Measurements from ENCODE around the gene ANKRD34C. TPM values are rescaled to one million over a fixed set of nuclear protein-coding genes. Genes with fewer than 3 reads are reported as not detected.
"Not testable (repeated sequence)": the region's sequence is repeated elsewhere in the genome, so short reads cannot be mapped to it uniquely, and the experiment has no call there.

Gene ANKRD34C
- total RNA-seq, 1 experiment from 2014 or later: not detected

- H3K9me3 ChIP-seq (ENCODE audit: low read depth, low read length, poor library complexity, severe bottlenecking): no peaks in the 10 kb centered on the region
- H3K36me3 ChIP-seq (ENCODE audit: insufficient read depth, low read length, poor library complexity, severe bottlenecking): peaks cover 34% of the 10 kb centered on the region
- H3K27me3 ChIP-seq (replicated peaks; ENCODE audit: insufficient read depth, low read depth, low read length, poor library complexity): no peaks in the 10 kb centered on the region
- peaks cover 5% of the 10 kb centered on the region for H3K4me1 ChIP-seq (ENCODE audit: insufficient read depth, low read length, poor library complexity, severe bottlenecking)
- intact Hi-C loops (cut with micrococcal nuclease; ENCODE audit: unreplicated experiment): no loop called here
- H3K4me3 ChIP-seq (ENCODE audit: low read depth, low read length, poor library complexity, severe bottlenecking): no peak overlapping the region
- no peak overlapping the region for H3K27ac ChIP-seq (ENCODE audit: low read depth, low read length, poor library complexity, severe bottlenecking)
- no TSS peak for BruUV-seq (replicated peaks)
- CTCF ChIA-PET: interaction anchor here (0.5 kb wide), 1 partner anchor 1769 kb away, joined by 5 read pairs; no protein-coding TSS in a partner anchor
- POLR2A ChIA-PET (ENCODE audit: low non-redundant PET): no interaction called here
- TF ChIP-seq EZH2 (IDR thresholded peaks at IDR 0.05; ENCODE audit: borderline replicate concordance, low read depth, low read length, poor library complexity, severe bottlenecking): no peak
- TF ChIP-seq, protein P1, sequence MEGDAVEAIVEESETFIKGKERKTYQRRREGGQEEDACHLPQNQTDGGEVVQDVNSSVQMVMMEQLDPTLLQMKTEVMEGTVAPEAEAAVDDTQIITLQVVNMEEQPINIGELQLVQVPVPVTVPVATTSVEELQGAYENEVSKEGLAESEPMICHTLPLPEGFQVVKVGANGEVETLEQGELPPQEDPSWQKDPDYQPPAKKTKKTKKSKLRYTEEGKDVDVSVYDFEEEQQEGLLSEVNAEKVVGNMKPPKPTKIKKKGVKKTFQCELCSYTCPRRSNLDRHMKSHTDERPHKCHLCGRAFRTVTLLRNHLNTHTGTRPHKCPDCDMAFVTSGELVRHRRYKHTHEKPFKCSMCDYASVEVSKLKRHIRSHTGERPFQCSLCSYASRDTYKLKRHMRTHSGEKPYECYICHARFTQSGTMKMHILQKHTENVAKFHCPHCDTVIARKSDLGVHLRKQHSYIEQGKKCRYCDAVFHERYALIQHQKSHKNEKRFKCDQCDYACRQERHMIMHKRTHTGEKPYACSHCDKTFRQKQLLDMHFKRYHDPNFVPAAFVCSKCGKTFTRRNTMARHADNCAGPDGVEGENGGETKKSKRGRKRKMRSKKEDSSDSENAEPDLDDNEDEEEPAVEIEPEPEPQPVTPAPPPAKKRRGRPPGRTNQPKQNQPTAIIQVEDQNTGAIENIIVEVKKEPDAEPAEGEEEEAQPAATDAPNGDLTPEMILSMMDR (conservative IDR thresholded peaks at IDR 0.05; ENCODE audit: low read depth, low read length): no peak
- DNase-seq (ENCODE audit: low spot score): no peak
These were observed 33.3 kb downstream of the ANKRD34C start for GRCh38 chr15:79315623-79316328.

DNA sequence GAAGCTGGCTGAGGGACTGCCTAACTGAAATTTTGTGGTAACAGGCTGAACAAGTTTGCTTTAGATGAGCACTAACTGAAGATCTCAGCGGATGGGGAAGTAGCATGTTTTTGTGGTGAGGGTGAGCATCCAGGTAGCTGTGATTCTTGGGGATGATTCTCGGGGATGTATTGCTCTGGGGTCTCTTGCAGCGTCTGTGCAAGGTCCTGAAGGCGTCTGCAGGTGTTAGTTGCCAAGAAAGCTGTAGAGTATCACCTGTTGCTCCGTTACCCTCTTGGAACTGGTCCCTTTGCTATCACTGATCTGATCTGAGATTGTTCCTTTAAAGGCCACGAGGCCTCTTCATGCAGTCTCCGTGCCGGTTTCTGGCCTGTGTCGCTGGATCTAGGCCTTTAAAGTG is 34.3 kb downstream of the ANKRD34C start:
- DNase-seq (ENCODE audit: low spot score): no peak
- no TSS peak for BruUV-seq (replicated peaks)
- Histone ChIP-seq H3K27me3 (replicated peaks; ENCODE audit: insufficient read depth, low read depth, low read length, poor library complexity) (no peaks in the 10 kb centered on the region), H3K4me3 (ENCODE audit: low read depth, low read length, poor library complexity, severe bottlenecking) (no peak overlapping the region), H3K4me1 (ENCODE audit: insufficient read depth, low read length, poor library complexity, severe bottlenecking) (peaks cover 3% of the 10 kb centered on the region), H3K27ac (ENCODE audit: low read depth, low read length, poor library complexity, severe bottlenecking) (no peak overlapping the region), H3K9me3 (ENCODE audit: low read depth, low read length, poor library complexity, severe bottlenecking) (no peaks in the 10 kb centered on the region), H3K36me3 (ENCODE audit: insufficient read depth, low read length, poor library complexity, severe bottlenecking) (peaks cover 41% of the 10 kb centered on the region)
- intact Hi-C loops (cut with micrococcal nuclease; ENCODE audit: unreplicated experiment): no loop called here
- CTCF ChIA-PET: no interaction called here
- TF ChIP-seq, protein P1 (conservative IDR thresholded peaks at IDR 0.05; ENCODE audit: low read depth, low read length): no peak
- TF ChIP-seq EZH2 (IDR thresholded peaks at IDR 0.05; ENCODE audit: borderline replicate concordance, low read depth, low read length, poor library complexity, severe bottlenecking): no peak
- POLR2A ChIA-PET (ENCODE audit: low non-redundant PET): no interaction called here

- BruUV-seq (replicated peaks); H3K4me1 ChIP-seq (ENCODE audit: insufficient read depth, low read length, poor library complexity, severe bottlenecking); H3K4me3 ChIP-seq (ENCODE audit: low read depth, low read length, poor library complexity, severe bottlenecking); CTCF ChIA-PET; H3K9me3 ChIP-seq (ENCODE audit: low read depth, low read length, poor library complexity, severe bottlenecking); H3K27ac ChIP-seq (ENCODE audit: low read depth, low read length, poor library complexity, severe bottlenecking); DNase-seq (ENCODE audit: low spot score); H3K27me3 ChIP-seq (replicated peaks; ENCODE audit: insufficient read depth, low read depth, low read length, poor library complexity); intact Hi-C loops (cut with micrococcal nuclease; ENCODE audit: unreplicated experiment): not testable (repeated sequence)
- POLR2A ChIA-PET (ENCODE audit: low non-redundant PET): interaction anchor here (0.6 kb wide), 1 partner anchor 9 kb away, joined by 4 read pairs; the partner anchor contains the start of gene TMED3
- H3K36me3 ChIP-seq (ENCODE audit: insufficient read depth, low read length, poor library complexity, severe bottlenecking): peaks cover 28% of the 10 kb centered on the region
These were observed 37.5 kb downstream of the ANKRD34C start for GRCh38 chr15:79319973-79320372.

DNA sequence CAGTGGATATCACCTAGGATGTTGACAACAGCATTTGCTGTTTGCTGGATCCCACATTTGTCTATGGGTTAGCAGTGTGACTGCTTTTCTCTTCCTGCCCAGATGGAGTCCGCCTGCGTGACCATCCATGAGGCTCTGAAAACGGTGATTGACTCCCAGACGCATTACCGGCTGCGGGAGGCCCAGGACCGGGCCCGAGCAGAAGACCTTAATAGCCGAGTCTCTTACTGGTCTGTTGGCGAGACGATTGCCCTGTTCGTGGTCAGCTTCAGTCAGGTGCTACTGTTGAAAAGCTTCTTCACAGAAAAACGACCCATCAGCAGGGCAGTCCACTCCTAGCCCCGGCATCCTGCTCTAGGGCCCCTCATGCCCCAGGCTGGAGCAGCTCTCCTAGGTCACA is 39.4 kb downstream of the ANKRD34C start:
- peaks cover 21% of the 10 kb centered on the region for H3K36me3 ChIP-seq (ENCODE audit: insufficient read depth, low read length, poor library complexity, severe bottlenecking)

More for the DNA sequence above, 39.4 kb downstream of the ANKRD34C start:
- BruUV-seq (replicated peaks): no TSS peak
- ChIA-PET CTCF (no interaction called here), POLR2A (ENCODE audit: low non-redundant PET) (no interaction called here)
- Histone ChIP-seq H3K27ac (ENCODE audit: low read depth, low read length, poor library complexity, severe bottlenecking) (no peak overlapping the region), H3K27me3 (replicated peaks; ENCODE audit: insufficient read depth, low read depth, low read length, poor library complexity) (no peaks in the 10 kb centered on the region), H3K4me1 (ENCODE audit: insufficient read depth, low read length, poor library complexity, severe bottlenecking) (no peaks in the 10 kb centered on the region), H3K4me3 (ENCODE audit: low read depth, low read length, poor library complexity, severe bottlenecking) (no peak overlapping the region), H3K9me3 (ENCODE audit: low read depth, low read length, poor library complexity, severe bottlenecking) (no peaks in the 10 kb centered on the region)
- no peak for TF ChIP-seq EZH2 (IDR thresholded peaks at IDR 0.05; ENCODE audit: borderline replicate concordance, low read depth, low read length, poor library complexity, severe bottlenecking)
- TF ChIP-seq, protein P1 (conservative IDR thresholded peaks at IDR 0.05; ENCODE audit: low read depth, low read length): no peak
- DNase-seq (ENCODE audit: low spot score): no peak
- intact Hi-C loops (cut with micrococcal nuclease; ENCODE audit: unreplicated experiment): no loop called here
